IMR-90 (cell line): ENCODE measurements around the gene DUSP12. TPM values are rescaled to one million over a fixed set of nuclear protein-coding genes. Genes with fewer than 3 reads are reported as not detected.

Source experiments
- ATAC-seq: fragments of 200-7000 bp; cut with Tn5 transposase; 2 replicates; pipeline ENCODE4 v1.9.1; 2020; ENCODE audit warnings: low read depth, mild to moderate bottlenecking, moderate library complexity
- BruUV-seq: library from RNA; stranded (reverse); fragments of 400-500 nt; replicated peaks from 2 replicates; lab custom pipeline; 2021; lab: Mats Ljungman, UMichigan
- CTCF ChIA-PET: fragments of 300-600 bp; formaldehyde crosslinking; extraction: SDS; loops from one replicate; lab custom pipeline; 2021; ENCODE audit warnings: antibody characterized with exemption; lab: Yijun Ruan, JAX
- POLR2A ChIA-PET: fragments of 300-600 bp; sonication (Branson Sonifier 250); formaldehyde crosslinking; loops from one replicate; lab custom pipeline; 2022; ENCODE audit warnings: antibody characterized with exemption; ENCODE audit not compliant: unreplicated experiment; lab: Charles Lee
- DNase-seq: peaks from one replicate; pipeline ENCODE4 v3.0.0; 2013
- H2AFZ ChIP-seq: replicated peaks from 2 replicates; pipeline ENCODE3; 2013; ENCODE audit warnings: low read length, mild to moderate bottlenecking; ENCODE audit not compliant: poor library complexity
- H2AK5ac ChIP-seq: 2 replicates; pipeline ENCODE4 v1.6.1; 2013; ENCODE audit warnings: low read depth, low read length, inconsistent platforms
- H2AK9ac ChIP-seq: replicated peaks from 2 replicates; pipeline ENCODE3; 2013; ENCODE audit warnings: mild to moderate bottlenecking, low read depth, low read length, moderate library complexity; ENCODE audit not compliant: poor library complexity
- H2BK120ac ChIP-seq: 2 replicates; pipeline ENCODE4 v1.6.1; 2013; ENCODE audit warnings: low read depth, low read length, inconsistent platforms
- H2BK15ac ChIP-seq: 3 replicates; pipeline ENCODE4 v1.6.1; 2013; ENCODE audit warnings: low read depth, low read length, inconsistent platforms
- H2BK20ac ChIP-seq: 2 replicates; pipeline ENCODE4 v1.6.1; 2013; ENCODE audit warnings: low read depth, mild to moderate bottlenecking, inconsistent platforms, low read length, moderate library complexity
- H2BK5ac ChIP-seq: 2 replicates; pipeline ENCODE4 v1.6.1; 2013; ENCODE audit warnings: mild to moderate bottlenecking, low read depth, low read length, inconsistent platforms; ENCODE audit not compliant: poor library complexity, severe bottlenecking
- H3K14ac ChIP-seq: replicated peaks from 2 replicates; pipeline ENCODE4 v1.6.1; 2013; ENCODE audit warnings: low read depth, low read length, inconsistent platforms
- H3K18ac ChIP-seq: 2 replicates; pipeline ENCODE4 v1.6.1; 2013; ENCODE audit warnings: low read depth, low read length, control low read depth
- H3K23ac ChIP-seq: 2 replicates; pipeline ENCODE4 v1.6.1; 2013; ENCODE audit warnings: low read depth, low read length, inconsistent platforms
- H3K27ac ChIP-seq: 2 replicates; pipeline ENCODE4 v1.5.1; 2013; ENCODE audit warnings: mild to moderate bottlenecking, control low read depth, low read length; ENCODE audit not compliant: insufficient read depth
- H3K27me3 ChIP-seq: 2 replicates; pipeline ENCODE4 v1.6.1; 2013; ENCODE audit warnings: low read length; ENCODE audit not compliant: control insufficient read depth, insufficient read depth
- H3K36me3 ChIP-seq: 2 replicates; pipeline ENCODE4 v1.6.1; 2013; ENCODE audit warnings: low read length, mixed read lengths; ENCODE audit not compliant: control insufficient read depth, insufficient read depth
- H3K4ac ChIP-seq: 2 replicates; pipeline ENCODE4 v1.6.1; 2013; ENCODE audit warnings: low read depth, low read length, inconsistent platforms
- H3K4me1 ChIP-seq: 2 replicates; pipeline ENCODE4 v1.6.1; 2013; ENCODE audit warnings: low read length, mixed read lengths; ENCODE audit not compliant: control insufficient read depth, insufficient read depth
- H3K4me2 ChIP-seq: 2 replicates; pipeline ENCODE4 v1.6.1; 2013; ENCODE audit warnings: low read depth, mild to moderate bottlenecking, control low read depth, low read length, moderate library complexity
- H3K4me3 ChIP-seq: 2 replicates; pipeline ENCODE4 v1.5.1; 2013; ENCODE audit warnings: low read depth, mild to moderate bottlenecking, control low read depth, low read length, moderate library complexity; ENCODE audit not compliant: insufficient read depth
- H3K56ac ChIP-seq: 2 replicates; pipeline ENCODE4 v1.6.1; 2013; ENCODE audit warnings: low read length, inconsistent platforms; ENCODE audit not compliant: insufficient read depth; ENCODE audit errors: extremely low read depth
- H3K79me1 ChIP-seq, 2 experiments: 2 replicates each; pipeline ENCODE4 v1.6.1; 2013; ENCODE audit warnings: low read length in 2 of 2, inconsistent platforms in 1 of 2, low read depth in 1 of 2
- H3K9ac ChIP-seq: 2 replicates; pipeline ENCODE4 v1.6.1; 2013; ENCODE audit warnings: low read depth, low read length, control low read depth
- H3K9me1 ChIP-seq: 2 replicates; pipeline ENCODE4 v1.6.1; 2013; ENCODE audit warnings: low read length, inconsistent platforms; ENCODE audit not compliant: insufficient read depth
- H3K9me3 ChIP-seq: 2 replicates; pipeline ENCODE4 v1.6.1; 2013; ENCODE audit warnings: low read length; ENCODE audit not compliant: control insufficient read depth, insufficient read depth
- H4K20me1 ChIP-seq: 2 replicates; pipeline ENCODE4 v1.6.1; 2013; ENCODE audit warnings: low read length, inconsistent platforms; ENCODE audit not compliant: insufficient read depth
- H4K5ac ChIP-seq: 2 replicates; pipeline ENCODE4 v1.6.1; 2013; ENCODE audit warnings: mild to moderate bottlenecking, low read depth, low read length, control low read depth
- H4K8ac ChIP-seq, 2 experiments: 2 replicates each; pipeline ENCODE4 v1.6.1; 2013; ENCODE audit warnings: low read depth in 2 of 2, low read length in 2 of 2, control low read depth in 1 of 2, inconsistent platforms in 1 of 2
- H4K91ac ChIP-seq: 2 replicates; pipeline ENCODE4 v1.6.1; 2013; ENCODE audit warnings: low read depth, low read length, inconsistent platforms; ENCODE audit not compliant: insufficient read depth
- MAZ ChIP-seq: IDR thresholded peaks from 2 replicates; pipeline ENCODE4 v1.6.1; 2012; ENCODE audit warnings: low read depth, mild to moderate bottlenecking, low read length, improper control_type of control experiment, moderate library complexity, borderline replicate concordance
- RAD21 ChIP-seq: IDR thresholded peaks from 2 replicates; pipeline ENCODE4 v1.6.1; 2012; ENCODE audit warnings: low read length, improper control_type of control experiment
- RFX5 ChIP-seq: IDR thresholded peaks from 2 replicates; pipeline ENCODE4 v1.8.0; 2012; ENCODE audit warnings: low read depth, mild to moderate bottlenecking, low read length, moderate library complexity
- USF2 ChIP-seq: fragments of 150-350 bp; IDR thresholded peaks from 2 replicates; pipeline ENCODE4 v1.6.1; 2017; ENCODE audit warnings: mild to moderate bottlenecking, antibody characterized with exemption, low read length, low read depth
- WGBS, 2 experiments: methylation state at CpG; one replicate each; pipeline versions ENCODE4 v1.1.5 to v1.1.7; 2013; ENCODE audit warnings: missing lambda C conversion rate in 2 of 2; ENCODE audit not compliant: insufficient read length in 1 of 2; ENCODE audit errors: extremely low coverage in 2 of 2; 5-methylcytosine and 5-hydroxymethylcytosine counted together
- dilution Hi-C: fragments of 300-500 bp; cut with HindIII; formaldehyde crosslinking; loops from one replicate; pipeline ENCODE4 v1.14.3; 2018; ENCODE audit warnings: low sequenced_read_pairs; ENCODE audit not compliant: unreplicated experiment
- in situ Hi-C: fragments of 300-500 bp; cut with MboI; formaldehyde crosslinking; loops from 3 replicates; pipeline ENCODE4 v1.14.3; 2019; ENCODE audit warnings: low sequenced_read_pairs, inconsistent platforms, mixed read lengths
- intact Hi-C: fragments of 100-400 bp; cut with micrococcal nuclease; formaldehyde crosslinking; loops from 2 replicates; pipeline ENCODE4 v1.10.0; 2022
- polyA plus RNA-seq, 3 experiments: library from polyadenylated mRNA; depleted of rRNA; stranded (reverse); fragments of >200 nt; gene quantifications; 2 replicates each; pipeline ENCODE4 v1.2.3, GENCODE V29; 2012; ENCODE audit warnings: low replicate concordance in 1 of 3
- total RNA-seq: library from RNA; depleted of rRNA; stranded (reverse); fragments of >200 nt; gene quantifications from 2 replicates; pipeline ENCODE4 v1.2.3, GENCODE V29; 2012
- TF ChIP-seq, protein P1 (sequence below): fragments of 150-350 bp; IDR thresholded peaks from 2 replicates; pipeline ENCODE4 v1.6.1; 2016; ENCODE audit warnings: low read depth, mild to moderate bottlenecking, low read length, moderate library complexity, borderline replicate concordance

Gene DUSP12
- total and polyA plus RNA-seq, 2 of the 4 experiments (the other 2 are of a cell fraction): 31.5 to 35.6 TPM

GRCh38 chr1:161738627-161739287, 10.8 kb upstream of the DUSP12 start (continued):
- TF ChIP-seq MAZ: no peak

GRCh38 chr1:161739865-161740566, 9.6 kb upstream of the DUSP12 start:
- no peak overlapping the region for H3K14ac ChIP-seq
- H3K4ac ChIP-seq: no peak overlapping the region
- no peak for DNase-seq
- H2BK20ac ChIP-seq: no peak overlapping the region
- peaks cover 5% of the 10 kb centered on the region for H3K9me1 ChIP-seq
- H3K27ac ChIP-seq: no peak overlapping the region
- H2AK5ac ChIP-seq: no peak overlapping the region
- H3K79me1 ChIP-seq: no peaks in the 10 kb centered on the region
- no peak overlapping the region for H3K56ac ChIP-seq
- dilution Hi-C loops (no loop called here), intact Hi-C loops (loop anchor here (10.0 kb wide), 1 partner anchor 175 kb away; no protein-coding TSS in a partner anchor), in situ Hi-C loops (loop anchor here (10.0 to 25.0 kb wide), 4 partner anchors 103 to 525 kb away; partner anchors contain the start of genes FCER1G, FCGR3A and FCGR3B)
- ChIA-PET CTCF (interaction anchor here (0.6 to 1.7 kb wide), 3 partner anchors 14 to 454 kb away, joined by 3 to 7 read pairs (median 5); no protein-coding TSS in a partner anchor), POLR2A (no interaction called here)
- no peak overlapping the region for H2BK15ac ChIP-seq
- BruUV-seq: no TSS peak
- H3K36me3 ChIP-seq: no peaks in the 10 kb centered on the region
- H2BK120ac ChIP-seq: no peak overlapping the region
- H2AFZ ChIP-seq: no peak overlapping the region
- no peak overlapping the region for H3K4me2 ChIP-seq
- no peak overlapping the region for H4K8ac ChIP-seq
- no peak for TF ChIP-seq RAD21
- TF ChIP-seq USF2: no peak
- TF ChIP-seq, protein P1, sequence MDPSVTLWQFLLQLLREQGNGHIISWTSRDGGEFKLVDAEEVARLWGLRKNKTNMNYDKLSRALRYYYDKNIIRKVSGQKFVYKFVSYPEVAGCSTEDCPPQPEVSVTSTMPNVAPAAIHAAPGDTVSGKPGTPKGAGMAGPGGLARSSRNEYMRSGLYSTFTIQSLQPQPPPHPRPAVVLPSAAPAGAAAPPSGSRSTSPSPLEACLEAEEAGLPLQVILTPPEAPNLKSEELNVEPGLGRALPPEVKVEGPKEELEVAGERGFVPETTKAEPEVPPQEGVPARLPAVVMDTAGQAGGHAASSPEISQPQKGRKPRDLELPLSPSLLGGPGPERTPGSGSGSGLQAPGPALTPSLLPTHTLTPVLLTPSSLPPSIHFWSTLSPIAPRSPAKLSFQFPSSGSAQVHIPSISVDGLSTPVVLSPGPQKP: no peak
- TF ChIP-seq RFX5: no peak
- no peaks in the 10 kb centered on the region for H4K20me1 ChIP-seq
- H3K9ac ChIP-seq: no peak overlapping the region
- no peak overlapping the region for H3K18ac ChIP-seq
- H4K5ac ChIP-seq: no peak overlapping the region
- H3K27me3 ChIP-seq: no peaks in the 10 kb centered on the region
- H3K23ac ChIP-seq: no peak overlapping the region
- ATAC-seq: no peak
- no peak overlapping the region for H4K91ac ChIP-seq
- H3K4me1 ChIP-seq: peaks cover 7% of the 10 kb centered on the region
- H3K9me3 ChIP-seq: no peaks in the 10 kb centered on the region
- H3K4me3 ChIP-seq: no peak overlapping the region
- H2AK9ac ChIP-seq: no peak overlapping the region
- WGBS, 2 experiments: no CpG with 5 or more reads among the region's 8 CpGs
- H2BK5ac ChIP-seq: no peak overlapping the region
